HS-5 (cell line): Measurements from ENCODE around the gene KDELR3.

ENCODE experiments used
- DNase-seq: peaks from one replicate; pipeline ENCODE4 v3.0.0-alpha.2; 2012; ENCODE audit warnings: low read depth

The KDELR3 gene

DNA sequence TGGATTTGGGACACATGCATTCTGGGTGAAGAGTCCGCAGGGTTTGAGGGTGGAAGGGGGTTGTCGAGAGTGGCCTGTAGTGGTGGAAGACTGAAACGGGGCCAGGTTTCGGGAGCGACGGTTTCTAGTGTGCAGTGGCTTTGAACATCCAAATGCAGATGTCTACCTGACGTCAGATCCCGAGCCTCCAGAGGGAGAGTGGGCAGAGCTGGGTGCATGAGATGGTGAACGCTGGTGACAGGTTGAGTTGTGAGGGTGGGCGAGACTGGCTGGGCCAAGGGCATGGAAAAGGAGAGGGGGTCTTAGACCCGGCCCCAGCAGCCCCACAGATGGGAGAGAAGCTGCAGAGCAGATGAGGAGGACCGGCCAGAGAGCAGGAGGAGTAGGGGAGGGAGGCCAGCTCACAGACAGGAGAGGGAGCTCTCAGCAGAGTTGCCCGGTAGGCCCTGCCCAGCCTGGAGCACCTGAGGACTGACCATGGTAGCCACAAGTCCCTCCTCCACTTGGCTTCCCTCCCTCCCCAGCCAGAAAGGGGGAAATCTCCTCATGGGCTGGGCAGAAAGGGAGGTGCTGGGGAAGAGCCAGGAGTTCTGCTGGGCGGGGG, 27.0 kb upstream of the KDELR3 start:
- no peak for DNase-seq

DNA sequence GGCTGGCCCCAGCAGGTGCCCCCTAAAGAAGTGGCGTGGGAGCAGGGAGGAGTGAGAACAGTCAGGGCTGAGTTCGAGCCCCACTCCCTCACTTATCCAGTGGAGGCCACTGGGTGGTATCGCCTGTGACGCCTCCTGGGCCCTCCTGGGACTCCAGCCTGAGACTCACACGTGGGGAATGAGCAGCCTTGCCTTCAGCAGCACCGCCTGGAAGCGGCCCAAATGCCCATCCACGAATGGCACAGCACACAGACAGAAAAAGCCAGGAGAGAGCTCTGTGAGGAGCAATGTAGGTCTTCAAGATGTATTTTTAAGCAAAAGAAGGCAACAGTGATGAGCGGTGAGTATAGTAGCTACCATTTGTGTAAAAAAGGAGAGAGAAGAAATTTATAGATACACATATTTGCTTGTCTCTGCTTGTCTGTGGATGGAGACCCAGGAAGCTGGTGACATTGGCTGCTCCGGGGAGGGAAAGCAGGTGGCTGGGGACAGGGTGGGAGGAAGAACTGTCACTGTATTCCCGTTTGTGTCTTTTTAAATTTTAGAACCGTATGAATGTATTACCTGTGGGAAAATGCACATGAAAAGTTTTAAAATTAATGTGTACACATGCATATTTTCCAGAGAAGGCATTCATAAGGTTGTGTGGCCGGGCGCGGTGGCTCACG, 26.1 kb upstream of the KDELR3 start:
- no peak for DNase-seq

DNA sequence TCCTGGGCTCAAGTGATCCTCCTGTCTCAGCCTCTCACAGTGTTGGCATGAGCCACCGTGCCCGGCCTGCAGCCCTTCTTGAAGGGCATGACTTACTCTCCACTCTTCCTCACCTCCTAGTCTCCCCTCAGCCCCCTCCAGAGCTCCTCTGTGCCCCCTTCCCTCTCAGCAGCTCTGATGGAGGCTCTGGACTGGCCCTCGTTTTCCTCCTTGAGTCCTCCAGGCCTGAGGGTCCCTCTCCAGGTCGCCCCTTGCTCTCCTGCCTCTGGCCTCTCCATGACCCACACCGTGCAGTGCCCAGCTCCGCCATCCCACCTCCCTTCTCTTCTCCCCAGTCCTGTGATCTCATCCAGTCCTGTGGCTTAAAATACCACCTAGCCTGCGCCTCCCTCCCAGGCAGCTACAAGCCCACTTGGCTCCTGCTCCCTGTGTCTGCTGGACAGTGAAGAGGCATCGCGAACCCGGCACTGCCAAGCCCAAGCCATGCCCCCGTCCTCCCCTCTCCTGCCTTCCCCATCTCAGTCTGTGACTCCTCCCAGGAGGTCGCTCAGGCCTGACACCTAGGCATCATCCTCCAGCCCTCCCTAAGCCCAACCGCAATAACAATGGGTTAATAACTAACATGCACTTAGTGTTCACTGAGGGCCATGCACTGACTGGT, 24.8 kb upstream of the KDELR3 start:
- DNase-seq: no peak

DNA sequence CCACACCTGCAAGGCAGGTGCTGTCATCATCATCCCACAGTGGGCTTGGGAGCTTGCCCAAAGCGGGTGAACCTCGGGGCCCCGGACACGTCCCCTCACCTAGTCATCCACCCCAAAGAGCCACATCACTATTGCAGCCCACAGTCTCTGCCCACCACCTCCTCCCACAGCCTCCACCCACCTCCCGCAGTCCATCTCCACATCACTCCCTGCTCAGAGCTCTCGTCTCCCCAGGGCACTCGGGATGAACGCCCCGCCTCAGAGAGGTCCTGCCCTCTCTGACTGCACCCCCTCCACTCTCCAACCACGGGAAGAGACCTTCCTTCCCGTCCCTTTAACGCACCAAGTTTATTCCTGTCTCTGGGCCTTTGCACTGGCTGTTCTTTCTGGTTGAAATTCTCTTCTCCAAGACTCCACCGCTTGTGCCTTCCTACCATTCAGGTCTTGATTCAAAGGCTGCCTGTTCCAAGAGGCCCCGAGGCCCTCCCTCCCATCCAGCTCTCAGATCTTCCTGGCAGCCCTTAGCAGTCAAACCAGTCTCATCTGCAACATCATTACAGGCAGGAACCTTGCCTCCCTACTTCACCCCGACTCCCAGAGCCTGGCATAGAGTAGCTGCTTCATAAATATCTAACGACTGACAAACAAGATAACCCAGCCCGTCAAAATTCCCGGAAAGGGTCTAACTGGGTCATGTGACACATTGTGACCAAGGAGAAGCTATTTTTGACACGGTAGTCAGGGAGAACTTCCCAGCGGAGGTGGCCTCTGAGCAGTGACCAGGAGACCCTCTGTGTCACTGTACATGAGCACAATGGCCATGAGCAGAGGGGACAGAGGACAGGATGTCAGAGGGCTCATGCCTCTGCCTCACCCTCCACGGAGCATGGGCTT, 24.0 kb upstream of the KDELR3 start:
- DNase-seq: no peak

DNA sequence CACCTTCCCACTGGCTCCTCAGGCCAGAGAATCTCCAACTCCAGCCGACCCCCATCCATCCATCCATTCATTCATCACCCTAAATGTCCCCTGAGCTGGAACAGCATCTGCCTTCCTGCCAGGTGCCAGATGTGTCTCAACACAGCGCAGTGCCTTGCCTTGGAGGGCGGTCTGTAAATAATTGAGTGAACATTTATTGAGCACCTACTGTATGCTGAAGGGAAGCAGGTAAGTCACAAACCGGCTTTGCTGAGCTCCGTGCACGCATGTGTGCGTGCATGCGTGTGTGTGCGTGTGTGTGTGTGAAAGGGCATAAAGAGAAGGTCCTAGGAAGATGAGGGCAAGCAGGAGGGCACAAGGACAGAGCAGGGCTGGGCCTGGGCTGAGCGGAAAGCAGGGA, 23.1 kb upstream of the KDELR3 start:
- no peak for DNase-seq

DNA sequence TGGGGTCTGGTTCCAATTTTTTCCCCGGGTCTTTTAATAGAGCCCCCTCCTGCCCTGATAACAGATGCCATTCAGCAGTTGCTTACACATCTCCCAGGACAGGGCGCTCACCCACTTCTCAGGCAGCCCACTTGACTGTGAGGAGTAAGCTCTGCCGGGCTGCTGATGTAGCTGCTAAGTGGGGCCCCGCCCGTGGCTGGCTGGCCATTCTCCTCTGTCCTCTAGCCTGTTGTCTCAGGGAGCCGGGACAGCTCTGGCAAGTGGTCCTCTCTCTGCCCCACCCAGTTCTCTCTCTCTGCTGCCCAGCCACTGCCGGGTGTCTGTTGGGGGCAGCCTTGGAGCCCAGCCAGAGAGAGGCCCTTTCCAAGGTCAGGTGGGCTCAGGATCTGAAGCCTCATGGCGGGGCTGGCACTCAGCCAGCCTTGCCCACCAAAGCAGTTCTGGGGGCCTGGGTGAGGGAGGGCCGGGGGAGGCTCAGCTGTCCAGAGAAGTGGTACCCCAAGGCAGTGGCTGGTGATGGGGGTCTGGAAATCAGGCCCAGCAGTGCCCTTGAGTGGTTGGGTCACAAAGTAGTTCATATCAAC, 21.8 kb upstream of the KDELR3 start:
- no peak for DNase-seq

DNA sequence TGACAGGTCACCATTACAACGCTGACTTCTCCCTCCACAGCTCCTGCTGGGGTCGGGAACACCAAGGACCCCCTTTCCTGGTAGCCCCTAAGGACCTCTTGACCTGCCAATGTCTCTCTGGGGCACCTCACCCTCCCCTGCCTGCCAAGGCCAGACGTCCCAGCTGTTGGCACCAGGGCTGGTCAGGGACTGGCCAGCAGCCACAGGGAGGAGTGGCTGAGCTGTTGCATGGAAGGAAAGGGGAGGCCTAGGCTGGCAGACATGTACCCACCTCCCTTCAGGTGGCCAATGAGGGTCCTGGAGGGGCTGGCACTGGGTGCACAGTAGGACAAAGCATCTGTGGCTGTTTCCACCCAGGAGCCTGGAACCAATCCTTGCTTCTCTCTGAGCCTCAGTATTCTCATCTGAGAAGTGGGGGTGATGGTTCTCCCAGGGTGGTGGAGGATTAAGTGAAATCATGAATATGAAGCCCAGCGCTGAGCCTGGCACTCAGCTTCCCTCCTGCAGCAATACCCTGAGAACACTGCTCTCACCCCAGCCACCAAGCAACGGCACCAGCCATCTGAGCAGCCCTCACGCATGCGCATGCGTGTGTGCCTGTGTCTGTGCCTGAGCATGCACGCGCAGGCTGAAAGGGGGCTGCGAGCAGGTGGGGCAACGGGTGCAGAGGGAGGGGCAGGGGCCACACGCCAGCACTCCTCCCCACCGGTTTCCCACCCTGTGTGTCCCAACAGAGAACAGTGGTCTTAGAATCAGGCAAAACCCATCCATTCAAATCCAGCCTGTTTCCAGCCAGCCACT, 18.8 kb upstream of the KDELR3 start:
- no peak for DNase-seq

DNA sequence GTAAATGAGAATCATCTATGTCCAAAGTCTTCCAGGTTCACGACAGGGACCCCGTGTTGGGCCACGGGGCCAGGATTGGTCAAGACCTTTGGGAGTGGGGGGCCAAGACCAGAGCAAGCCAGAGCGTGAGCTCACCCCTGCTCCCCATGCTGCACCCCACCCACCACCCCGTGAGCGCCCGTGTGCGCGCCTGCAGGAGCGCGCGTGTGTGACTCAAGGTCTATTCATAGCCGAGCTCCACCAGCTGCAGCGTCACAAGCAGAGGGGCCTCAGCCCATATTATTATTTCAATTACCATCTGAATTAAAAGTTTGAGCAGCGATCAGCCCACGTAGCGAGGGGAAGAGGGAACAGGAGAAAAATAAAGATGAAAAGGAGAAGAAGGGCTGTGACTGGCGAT, 18.1 kb upstream of the KDELR3 start:
- no peak for DNase-seq

DNA sequence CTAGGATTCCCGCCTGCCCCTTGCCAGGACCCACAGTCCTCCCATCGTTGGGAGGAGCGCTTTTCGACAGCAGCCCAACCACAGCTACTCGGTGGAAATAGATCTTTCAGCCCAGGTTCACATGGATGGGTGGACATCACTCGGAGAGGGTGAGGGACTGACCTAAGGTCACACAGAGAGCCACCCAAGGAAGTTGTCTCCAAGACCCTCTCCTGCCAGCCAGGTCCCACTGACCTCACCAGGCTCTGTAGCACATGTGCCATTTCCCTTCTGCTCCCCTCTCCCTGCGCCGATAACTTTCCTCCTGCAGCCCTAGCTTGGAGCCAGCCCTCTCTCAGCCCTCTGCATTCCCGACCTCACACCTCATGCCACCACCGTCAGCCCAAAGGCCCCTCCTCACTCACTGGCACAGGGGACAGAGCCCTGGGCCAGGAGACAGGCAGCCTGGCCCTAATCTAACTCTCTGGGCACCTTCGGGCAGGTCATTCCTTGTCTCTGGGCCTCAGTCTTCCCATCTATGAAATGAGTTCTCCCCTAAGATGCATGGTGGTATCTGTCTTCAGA, 17.6 kb upstream of the KDELR3 start:
- DNase-seq: no peak

DNA sequence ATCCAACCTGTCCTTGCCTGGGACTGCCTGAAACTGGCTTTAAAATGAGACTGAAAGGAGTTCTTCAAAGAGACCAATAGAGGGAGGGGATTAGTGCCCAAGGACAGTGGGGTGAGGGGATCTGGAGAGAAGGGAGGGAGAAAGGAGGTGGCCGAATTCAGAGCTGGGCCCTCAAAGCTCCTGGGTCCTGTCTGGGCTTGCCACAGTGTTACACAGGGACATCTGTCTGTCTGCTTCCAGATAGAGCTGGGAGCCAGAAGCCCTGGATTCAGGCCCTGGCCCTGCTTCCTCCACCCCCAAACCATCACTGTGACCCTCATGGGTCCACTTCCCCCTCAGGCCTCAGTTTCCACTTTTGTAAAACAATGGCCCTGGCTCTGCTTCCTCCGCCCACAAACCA, 16.5 kb upstream of the KDELR3 start:
- DNase-seq: no peak

DNA sequence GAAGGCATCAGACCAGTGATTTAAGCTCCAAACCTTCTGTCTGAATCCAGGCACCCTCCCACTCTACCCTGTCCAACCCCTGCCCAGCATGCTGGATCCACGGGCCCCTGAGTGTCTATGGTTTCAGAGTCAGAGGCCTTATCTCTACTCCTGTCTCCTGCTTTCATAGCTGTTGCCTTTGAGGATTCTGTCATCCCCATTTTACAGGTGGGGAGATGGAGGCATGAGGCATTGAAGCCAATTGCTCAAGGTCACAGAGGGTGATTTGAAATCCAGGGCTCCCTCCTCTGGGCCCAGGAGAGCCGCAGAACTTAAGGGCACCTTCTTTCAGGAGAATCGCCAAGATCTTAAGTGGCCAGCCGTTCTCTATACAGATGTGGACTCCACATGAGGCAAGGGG, 16.0 kb upstream of the KDELR3 start:
- DNase-seq: no peak

DNA sequence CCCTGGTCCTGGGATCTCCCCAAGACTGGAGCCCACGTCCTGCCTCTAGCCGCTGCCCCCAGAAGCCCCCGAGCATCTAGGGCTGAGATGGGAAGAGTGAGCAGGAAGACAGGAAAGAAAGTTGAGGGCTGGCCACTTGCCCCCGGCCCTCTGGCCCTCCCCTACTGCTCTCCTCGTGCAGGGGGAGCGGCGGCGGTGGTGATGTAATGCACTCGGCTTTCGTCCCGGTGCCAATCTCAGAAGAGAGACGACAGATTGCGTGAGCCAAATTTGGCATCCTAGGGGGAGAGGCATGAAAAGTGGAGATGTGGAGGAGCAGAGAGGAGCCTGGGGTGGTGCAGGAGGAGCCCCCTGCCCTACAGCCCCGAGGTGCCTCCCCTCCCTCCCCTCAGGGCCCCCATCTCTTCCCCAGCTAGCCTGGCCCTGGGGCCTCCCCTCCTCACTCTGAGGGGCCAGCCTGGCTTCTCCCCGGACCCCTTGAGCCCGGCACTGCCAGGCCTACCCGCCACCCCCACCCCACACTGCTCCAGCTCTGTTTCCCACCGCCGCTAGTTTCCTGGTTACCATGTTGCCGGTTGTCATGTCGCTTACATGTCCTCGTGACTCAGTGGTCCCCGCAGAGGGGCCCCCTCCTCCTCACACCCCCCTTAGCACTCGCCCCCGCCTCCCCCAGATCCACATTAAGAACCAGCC, 15.4 kb upstream of the KDELR3 start:
- no peak for DNase-seq

DNA sequence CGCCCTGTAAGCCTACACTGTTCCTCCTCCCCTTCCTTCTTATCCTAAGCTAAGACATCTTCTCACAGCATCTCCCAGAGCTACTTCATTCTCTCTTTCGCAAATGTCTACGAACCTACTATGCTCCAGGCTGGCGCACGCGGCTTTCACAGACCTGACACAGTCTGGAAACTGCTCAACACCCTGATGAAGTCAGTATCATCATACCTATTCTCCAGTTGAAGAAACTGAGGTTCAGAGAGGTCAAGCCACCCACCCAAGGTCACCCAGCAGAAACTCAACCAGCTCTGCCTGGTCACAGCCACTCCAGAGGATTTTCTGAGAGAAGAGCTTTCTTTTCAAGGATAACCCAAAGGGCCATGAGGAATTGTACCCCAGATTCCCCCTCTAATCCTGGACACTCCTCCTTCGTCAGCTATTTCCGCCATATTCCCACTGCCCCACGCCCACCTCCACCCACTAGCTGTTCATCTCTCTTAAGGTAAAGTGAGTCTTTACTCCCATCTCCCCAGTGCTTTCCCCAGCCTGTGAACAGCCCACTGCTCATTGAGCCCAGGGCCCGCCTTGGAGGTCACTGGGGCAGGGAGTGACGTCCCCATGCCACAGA, 14.7 kb upstream of the KDELR3 start:
- DNase-seq: no peak

DNA sequence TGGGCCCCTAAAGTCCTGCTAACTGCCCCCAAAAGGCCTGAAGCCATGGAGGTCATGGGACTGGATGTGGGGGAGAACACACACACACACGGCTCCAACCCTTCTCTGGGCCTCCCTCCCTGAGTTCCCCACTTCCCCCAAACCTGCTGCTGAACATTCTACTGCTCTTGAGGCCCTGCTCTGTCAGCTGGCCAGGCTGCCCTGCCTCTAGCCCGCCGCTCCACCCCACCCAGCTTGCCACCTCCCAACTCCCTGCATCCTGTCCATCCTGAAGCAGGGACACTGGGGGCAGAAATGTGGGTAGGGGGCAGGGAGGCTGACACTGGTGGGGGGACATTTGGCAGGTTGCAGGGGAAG, 13.9 kb upstream of the KDELR3 start:
- DNase-seq: no peak

DNA sequence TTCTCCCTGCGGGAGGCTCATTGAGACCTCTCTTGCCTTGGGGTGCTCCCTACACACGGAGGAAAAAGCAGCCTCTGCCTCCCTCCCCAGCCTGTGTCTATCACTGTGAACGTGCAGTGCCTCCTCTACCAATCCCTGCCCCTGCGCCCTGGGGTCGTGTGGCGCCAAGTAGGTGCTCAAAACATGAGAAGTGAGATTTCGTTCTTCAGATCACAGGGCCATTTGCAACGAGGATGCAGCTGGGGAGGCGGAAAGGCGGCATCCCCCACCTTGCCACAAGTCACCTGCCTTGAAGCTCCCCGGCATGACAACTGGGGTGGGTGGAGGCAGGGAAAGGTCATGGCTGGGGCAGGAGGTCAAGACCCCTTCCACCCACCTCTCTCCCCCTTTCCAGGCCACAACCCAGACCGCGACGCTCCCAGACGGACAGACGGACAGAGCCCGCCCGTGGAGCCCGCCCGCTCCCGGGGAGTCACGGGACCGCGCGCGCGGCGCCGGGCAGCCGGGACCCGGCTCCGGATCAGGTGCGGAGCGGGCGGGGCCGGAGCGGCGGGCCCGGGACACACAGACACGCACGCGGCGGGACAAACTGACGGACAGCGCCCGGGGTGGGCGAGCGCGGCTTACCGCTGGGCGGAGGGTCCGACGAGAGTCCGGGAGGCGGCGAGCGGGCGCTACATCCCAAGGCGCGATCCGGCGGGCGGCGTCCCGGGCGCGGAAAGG, 13.4 kb upstream of the KDELR3 start:
- DNase-seq: no peak

DNA sequence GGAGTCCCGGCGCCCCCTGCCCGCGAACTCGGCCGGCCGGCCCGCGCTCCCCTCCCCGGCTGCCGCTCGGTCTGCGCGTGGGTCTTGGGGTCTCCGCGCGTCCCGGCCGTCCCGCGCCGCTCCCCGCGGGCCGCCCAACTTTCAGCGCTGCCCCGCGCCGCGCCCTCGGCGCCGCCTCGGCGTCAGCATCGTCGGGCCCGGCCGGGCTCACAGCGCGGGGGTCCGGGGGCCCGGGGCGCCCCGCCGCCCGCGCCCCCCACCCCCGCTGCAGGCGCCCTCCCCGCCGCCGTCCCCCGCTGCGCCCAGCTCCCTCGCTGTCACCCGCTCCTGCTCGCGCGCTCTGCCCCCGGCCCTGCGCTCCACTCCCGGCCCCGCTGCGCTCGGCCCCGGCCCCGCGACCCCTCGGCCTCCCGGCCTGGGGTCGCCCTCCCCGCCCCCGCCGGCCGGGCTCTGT, 12.8 kb upstream of the KDELR3 start, which contains the start of gene KCNJ4:
Gene KCNJ4 (minus strand): TSS at position 124 of the 454 bp plus-strand sequence. CDS start 27,067 bp downstream, outside the sequence.
- no peak for DNase-seq

DNA sequence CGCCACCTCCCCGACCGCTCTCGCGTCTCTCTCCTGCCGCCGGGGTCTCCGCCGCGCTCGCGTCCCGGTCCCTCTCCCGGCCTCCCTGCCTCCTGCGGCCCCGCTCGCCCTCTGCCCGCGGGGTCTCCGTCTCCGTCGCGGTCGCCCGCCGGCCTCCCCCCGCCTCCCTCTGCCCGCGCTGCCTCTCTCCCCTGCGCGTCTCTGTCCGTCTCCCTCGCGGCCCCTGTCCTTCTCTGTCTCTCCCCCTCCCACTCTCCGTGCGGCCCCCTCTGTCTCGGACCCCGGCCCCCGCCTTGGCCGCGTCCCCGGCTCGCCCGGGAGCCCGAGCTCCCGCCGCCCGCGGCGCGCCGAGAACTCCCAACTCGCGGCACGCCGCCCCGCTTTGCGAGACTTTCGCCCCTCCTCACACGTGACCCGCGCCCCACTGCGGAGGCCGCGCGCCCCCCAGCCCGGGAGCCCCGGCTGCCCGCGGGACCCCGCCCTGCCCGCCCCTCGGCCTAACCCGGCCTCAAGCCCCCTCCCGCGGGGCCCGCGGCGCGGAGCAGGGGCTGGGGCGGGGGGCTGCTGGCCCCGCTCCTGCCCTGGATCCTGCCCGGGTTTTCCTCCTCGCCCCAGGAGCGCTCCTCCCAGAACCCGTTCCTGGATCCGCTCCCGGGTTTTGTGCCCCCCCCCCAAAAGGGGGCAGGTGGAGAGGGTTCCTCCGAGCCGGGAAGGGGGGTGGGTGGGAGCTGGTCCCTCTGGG, 12.2 kb upstream of the KDELR3 start:
- no peak for DNase-seq

DNA sequence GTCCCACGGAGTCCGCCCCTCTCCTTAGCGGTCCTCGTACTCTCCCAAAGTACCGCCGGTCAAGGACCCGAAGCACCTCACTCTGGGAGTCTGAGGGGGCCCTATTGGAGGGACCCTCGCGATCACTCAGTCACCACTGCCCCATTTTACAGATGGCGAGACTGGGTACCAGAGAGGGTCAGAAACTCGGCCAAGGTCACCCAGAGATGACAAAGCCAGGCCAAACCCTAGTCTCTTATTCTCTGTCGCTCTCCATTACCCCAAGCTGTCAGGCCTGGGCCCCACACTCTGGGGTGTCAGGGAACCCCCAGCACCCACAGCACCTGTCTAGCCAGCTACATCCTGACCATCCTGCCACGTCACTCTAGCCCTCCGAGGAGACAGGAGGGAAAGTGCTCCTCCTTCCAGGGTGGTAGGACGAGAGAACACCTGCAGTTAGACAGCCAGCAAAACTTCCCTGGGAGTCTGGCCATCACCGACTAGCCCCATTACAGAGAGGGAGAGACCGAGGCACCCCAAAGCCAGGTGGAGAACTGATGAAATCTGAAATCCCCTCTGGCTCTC, 11.5 kb upstream of the KDELR3 start:
- DNase-seq: no peak
